A673 (cell line): ENCODE data around the gene KRT15. TPM values are rescaled to one million over a fixed set of nuclear protein-coding genes. Genes with fewer than 3 reads are reported as not detected.

ENCODE experiments used
- BruUV-seq: library from RNA; stranded (reverse); fragments of 400-500 nt; replicated peaks from 2 replicates; lab custom pipeline; 2021; lab: Mats Ljungman, UMichigan
- CTCF ChIA-PET: fragments of 300-600 bp; sonication (Branson Sonifier 250); formaldehyde crosslinking; loops from one replicate; lab custom pipeline; 2022; ENCODE audit warnings: antibody characterized with exemption; lab: Charles Lee
- POLR2A ChIA-PET: fragments of 300-600 bp; sonication (Branson Sonifier 250); formaldehyde crosslinking; loops from one replicate; lab custom pipeline; 2022; ENCODE audit warnings: antibody characterized with exemption; ENCODE audit not compliant: low non-redundant PET; lab: Charles Lee
- DNase-seq: peaks from one replicate; pipeline ENCODE4 v3.0.0-alpha.2; 2015; ENCODE audit warnings: low spot score
- H3K27ac ChIP-seq: fragments of 200-600 bp; sonication (generic); 2 replicates; pipeline ENCODE4 v1.5.1; 2016; ENCODE audit warnings: mixed run types, low read depth, mild to moderate bottlenecking, mixed read lengths, antibody characterized with exemption, low read length; ENCODE audit not compliant: poor library complexity, severe bottlenecking
- H3K27me3 ChIP-seq: fragments of 200-600 bp; sonication (generic); replicated peaks from 2 replicates; pipeline ENCODE4 v1.6.1; 2017; ENCODE audit warnings: mixed run types, low read depth, mild to moderate bottlenecking, mixed read lengths, antibody characterized with exemption, low read length; ENCODE audit not compliant: insufficient read depth, poor library complexity
- H3K36me3 ChIP-seq: fragments of 200-600 bp; sonication (generic); 2 replicates; pipeline ENCODE4 v1.6.1; 2016; ENCODE audit warnings: mixed run types, mild to moderate bottlenecking, mixed read lengths, antibody characterized with exemption, low read length; ENCODE audit not compliant: insufficient read depth, poor library complexity, severe bottlenecking
- H3K4me1 ChIP-seq: fragments of 200-600 bp; sonication (generic); 2 replicates; pipeline ENCODE4 v1.6.1; 2017; ENCODE audit warnings: mixed run types, mild to moderate bottlenecking, mixed read lengths, antibody characterized with exemption, low read length; ENCODE audit not compliant: insufficient read depth, poor library complexity, severe bottlenecking
- H3K4me3 ChIP-seq: fragments of 200-600 bp; sonication (generic); 2 replicates; pipeline ENCODE4 v1.5.1; 2016; ENCODE audit warnings: low read depth, mixed run types, mild to moderate bottlenecking, mixed read lengths, low read length; ENCODE audit not compliant: poor library complexity, severe bottlenecking
- H3K9me3 ChIP-seq: fragments of 200-600 bp; sonication (generic); 2 replicates; pipeline ENCODE4 v1.6.1; 2016; ENCODE audit warnings: mixed run types, low read depth, mild to moderate bottlenecking, mixed read lengths, antibody characterized with exemption, low read length; ENCODE audit not compliant: poor library complexity, severe bottlenecking
- EZH2 ChIP-seq: fragments of 200-600 bp; sonication (generic); IDR thresholded peaks from 2 replicates; pipeline ENCODE4 v1.6.1; 2017; ENCODE audit warnings: borderline replicate concordance, low read depth, mild to moderate bottlenecking, mixed read lengths, antibody characterized with exemption, low read length; ENCODE audit not compliant: poor library complexity, severe bottlenecking
- intact Hi-C: fragments of 100-400 bp; cut with micrococcal nuclease; formaldehyde crosslinking; loops from one replicate; pipeline ENCODE4 v1.10.0; 2022; ENCODE audit not compliant: unreplicated experiment
- total RNA-seq: library from RNA; stranded (reverse); gene quantifications from 2 replicates; pipeline ENCODE4 v1.2.3, GENCODE V29; 2021
- TF ChIP-seq, protein P1 (sequence below): fragments of 300-800, 200-600 bp; sonication (generic); conservative IDR thresholded peaks from 2 replicates; pipeline ENCODE4 v1.5.1; 2017; ENCODE audit warnings: low read depth, mild to moderate bottlenecking, antibody characterized with exemption, low read length, moderate library complexity, mixed read lengths

The KRT15 gene
- total RNA-seq, 1 experiment from 2014 or later: not detected

DNA sequence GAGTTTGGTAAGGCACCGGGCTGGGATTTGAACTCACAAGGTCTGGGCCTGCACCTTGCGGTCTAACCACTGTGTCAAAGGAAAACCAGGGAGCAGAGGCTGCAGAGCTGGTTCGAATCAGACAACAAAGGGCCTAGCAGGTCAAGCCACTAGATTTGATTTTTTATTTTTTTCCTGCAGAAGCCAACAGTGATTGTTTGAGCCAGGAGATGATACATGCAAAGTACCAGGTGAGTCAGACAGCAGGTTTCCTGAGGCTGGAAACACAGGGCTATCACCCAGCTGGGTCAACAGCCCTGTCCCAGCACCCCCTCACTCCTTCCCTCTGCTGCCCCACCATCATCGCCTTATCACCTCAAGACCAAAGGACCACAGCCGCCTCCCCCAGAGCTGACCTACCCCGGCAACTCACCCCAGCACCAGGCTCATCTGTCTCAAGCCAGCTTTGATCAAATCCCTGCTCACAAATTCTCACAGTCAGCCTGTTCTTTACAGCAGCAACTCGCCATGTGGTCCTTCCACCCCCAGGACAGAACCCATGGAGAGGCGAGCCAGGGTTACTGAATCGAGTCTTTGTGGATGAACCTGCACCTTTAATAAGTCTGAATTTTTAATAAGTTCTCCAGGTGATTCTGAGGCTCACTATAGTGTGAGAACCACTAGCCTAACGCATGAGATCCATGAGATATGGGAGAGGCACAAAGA lies 22.4 kb upstream of the KRT15 start:
- DNase-seq: no peak
- Histone ChIP-seq H3K27me3 (no peaks in the 10 kb centered on the region), H3K9me3 (no peaks in the 10 kb centered on the region), H3K4me3 (no peak overlapping the region), H3K4me1 (no peaks in the 10 kb centered on the region), H3K36me3 (no peaks in the 10 kb centered on the region), H3K27ac (no peak overlapping the region)
- CTCF ChIA-PET: no interaction called here
- TF ChIP-seq EZH2: no peak
- TF ChIP-seq, protein P1, sequence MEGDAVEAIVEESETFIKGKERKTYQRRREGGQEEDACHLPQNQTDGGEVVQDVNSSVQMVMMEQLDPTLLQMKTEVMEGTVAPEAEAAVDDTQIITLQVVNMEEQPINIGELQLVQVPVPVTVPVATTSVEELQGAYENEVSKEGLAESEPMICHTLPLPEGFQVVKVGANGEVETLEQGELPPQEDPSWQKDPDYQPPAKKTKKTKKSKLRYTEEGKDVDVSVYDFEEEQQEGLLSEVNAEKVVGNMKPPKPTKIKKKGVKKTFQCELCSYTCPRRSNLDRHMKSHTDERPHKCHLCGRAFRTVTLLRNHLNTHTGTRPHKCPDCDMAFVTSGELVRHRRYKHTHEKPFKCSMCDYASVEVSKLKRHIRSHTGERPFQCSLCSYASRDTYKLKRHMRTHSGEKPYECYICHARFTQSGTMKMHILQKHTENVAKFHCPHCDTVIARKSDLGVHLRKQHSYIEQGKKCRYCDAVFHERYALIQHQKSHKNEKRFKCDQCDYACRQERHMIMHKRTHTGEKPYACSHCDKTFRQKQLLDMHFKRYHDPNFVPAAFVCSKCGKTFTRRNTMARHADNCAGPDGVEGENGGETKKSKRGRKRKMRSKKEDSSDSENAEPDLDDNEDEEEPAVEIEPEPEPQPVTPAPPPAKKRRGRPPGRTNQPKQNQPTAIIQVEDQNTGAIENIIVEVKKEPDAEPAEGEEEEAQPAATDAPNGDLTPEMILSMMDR: no peak
- intact Hi-C loops: no loop called here
- BruUV-seq: no TSS peak
- POLR2A ChIA-PET: no interaction called here

DNA sequence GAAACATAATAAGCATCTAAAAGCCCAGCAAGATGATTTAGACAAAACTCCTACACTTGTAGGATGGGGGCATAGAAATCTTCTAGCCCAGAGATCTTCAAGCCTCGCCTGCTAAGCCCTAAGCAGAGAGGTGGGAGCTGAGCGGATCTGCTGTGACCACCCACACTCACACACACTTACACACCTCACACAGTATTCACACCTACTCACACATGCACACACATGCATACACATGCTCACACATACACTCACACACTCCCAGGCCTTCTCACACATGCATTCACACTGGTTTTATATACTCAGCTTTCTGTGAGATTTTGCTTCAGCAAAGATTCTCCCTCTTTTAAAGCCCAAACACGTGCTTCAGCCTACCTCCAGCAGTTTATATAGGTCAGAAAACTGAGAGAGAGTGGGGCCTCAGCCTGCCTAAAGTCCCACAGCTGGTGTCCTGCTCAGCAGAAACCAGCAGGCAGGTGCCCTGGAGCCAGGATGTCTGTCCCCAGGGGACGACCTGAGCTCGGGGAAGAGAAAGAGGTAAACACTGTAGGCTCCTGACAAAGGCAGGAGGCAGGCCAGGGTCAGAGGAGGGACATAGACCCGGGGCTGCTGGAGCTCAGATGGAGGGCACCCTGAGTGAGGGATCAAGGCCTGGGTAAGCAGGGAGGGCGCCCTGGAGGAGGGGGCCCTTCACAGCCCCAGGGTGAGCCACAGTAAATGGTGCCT lies 21.4 kb upstream of the KRT15 start:
- intact Hi-C loops: no loop called here
- no peak for DNase-seq
- Histone ChIP-seq H3K9me3 (no peaks in the 10 kb centered on the region), H3K27ac (no peak overlapping the region), H3K36me3 (no peaks in the 10 kb centered on the region), H3K4me3 (no peak overlapping the region), H3K4me1 (no peaks in the 10 kb centered on the region), H3K27me3 (no peaks in the 10 kb centered on the region)
- ChIA-PET POLR2A (no interaction called here), CTCF (interaction anchor here (1.8 kb wide), 1 partner anchor 9 kb away, joined by 6 read pairs; no protein-coding TSS in a partner anchor)
- TF ChIP-seq, protein P1: no peak
- BruUV-seq: no TSS peak

DNA sequence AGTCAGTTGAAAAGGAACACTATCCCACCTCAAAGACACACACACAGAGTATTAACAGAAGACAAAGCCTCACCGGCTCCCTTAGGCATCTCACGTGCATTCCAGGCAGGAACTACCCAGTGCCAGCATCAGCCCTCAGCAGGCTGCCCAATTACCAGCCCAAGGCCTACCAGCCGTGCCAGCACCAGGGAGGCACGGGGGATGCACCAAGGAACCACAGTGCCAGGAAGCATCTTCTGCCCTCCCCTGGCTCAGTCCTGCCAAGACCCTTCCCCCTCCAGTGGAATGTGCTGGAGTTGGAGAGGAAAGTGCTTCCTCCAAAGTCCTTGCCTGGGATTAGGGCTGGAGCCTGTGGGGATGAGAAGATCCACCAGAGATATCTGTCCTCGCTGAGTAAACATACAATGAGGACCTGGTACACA lies 20.4 kb upstream of the KRT15 start:
- intact Hi-C loops: no loop called here
- no peaks in the 10 kb centered on the region for H3K36me3 ChIP-seq
- no peaks in the 10 kb centered on the region for H3K27me3 ChIP-seq
- no peaks in the 10 kb centered on the region for H3K4me1 ChIP-seq
- H3K9me3 ChIP-seq: no peaks in the 10 kb centered on the region
- ChIA-PET POLR2A (no interaction called here), CTCF (interaction anchor here (1.8 kb wide), 1 partner anchor 10 kb away, joined by 6 read pairs; no protein-coding TSS in a partner anchor)
- no TSS peak for BruUV-seq
- H3K4me3 ChIP-seq: no peak overlapping the region
- no peak for DNase-seq
- no peak overlapping the region for H3K27ac ChIP-seq
- no peak for TF ChIP-seq EZH2
- TF ChIP-seq, protein P1: no peak
